Common myeloid progenitor, CD34-positive (primary cell): ENCODE data around the gene SART1.

Source experiments
- CTCF ChIA-PET: fragments of 350-600 bp; sonication (Branson Sonifier 250); formaldehyde crosslinking; loops from one replicate; lab custom pipeline; 2021; ENCODE audit warnings: antibody characterized with exemption; lab: Charles Lee
- POLR2A ChIA-PET: fragments of 350-600 bp; sonication (Branson Sonifier 250); formaldehyde crosslinking; loops from one replicate; lab custom pipeline; 2021; ENCODE audit warnings: antibody characterized with exemption; lab: Charles Lee
- DNase-seq, 3 donors: peaks; one replicate each; pipeline versions ENCODE4 v3.0.0 to v3.0.0-alpha.2; 2013
- H3K27ac ChIP-seq, 2 experiments: 1 replicate in 1 of 2; 2 replicates in 1 of 2; pipeline ENCODE4 v1.7.0; 2013; ENCODE audit warnings: inconsistent platforms in 2 of 2, low read length in 2 of 2, mild to moderate bottlenecking in 2 of 2, low read depth in 1 of 2, moderate library complexity in 1 of 2; ENCODE audit not compliant: severe bottlenecking in 2 of 2, insufficient read depth in 1 of 2, poor library complexity in 1 of 2
- H3K27me3 ChIP-seq, 5 experiments: replicated peaks in 2 of 5; 1 replicate in 3 of 5; 2 replicates in 2 of 5; pipeline versions ENCODE4 v1.6.1 to v1.7.0; 2013; ENCODE audit warnings: low read length in 4 of 5, mild to moderate bottlenecking in 2 of 5, moderate library complexity in 2 of 5, inconsistent platforms in 1 of 5; ENCODE audit not compliant: insufficient read depth in 5 of 5, control insufficient read depth in 4 of 5
- H3K36me3 ChIP-seq, 4 experiments: 1 replicate in 2 of 4; 2 replicates in 2 of 4; pipeline versions ENCODE4 v1.6.1 to v1.7.0; 2013; ENCODE audit warnings: low read length in 3 of 4, control low read depth in 1 of 4, mild to moderate bottlenecking in 1 of 4; ENCODE audit not compliant: control insufficient read depth in 4 of 4, insufficient read depth in 4 of 4
- H3K4me1 ChIP-seq, 4 experiments: 1 replicate in 3 of 4; 2 replicates in 1 of 4; pipeline versions ENCODE4 v1.6.1 to v1.7.1; 2013; ENCODE audit warnings: low read length in 3 of 4, mild to moderate bottlenecking in 3 of 4, control low read depth in 1 of 4, inconsistent platforms in 1 of 4, moderate library complexity in 1 of 4; ENCODE audit not compliant: control insufficient read depth in 4 of 4, insufficient read depth in 4 of 4; ENCODE audit errors: control extremely low read depth in 1 of 4
- H3K4me3 ChIP-seq, 7 experiments: 1 replicate in 4 of 7; 2 replicates in 3 of 7; pipeline versions ENCODE4 v1.5.1 to v1.7.0; 2013; ENCODE audit warnings: mild to moderate bottlenecking in 7 of 7, low read length in 6 of 7, moderate library complexity in 6 of 7, inconsistent platforms in 2 of 7, low read depth in 2 of 7, control low read depth in 1 of 7; ENCODE audit not compliant: insufficient read depth in 4 of 7, control insufficient read depth in 1 of 7; ENCODE audit errors: extremely low read depth in 1 of 7
- H3K9me3 ChIP-seq, 5 experiments: 1 replicate in 4 of 5; 2 replicates in 1 of 5; pipeline versions ENCODE4 v1.6.1 to v1.7.1; 2013; ENCODE audit warnings: low read length in 4 of 5, mild to moderate bottlenecking in 2 of 5, inconsistent platforms in 1 of 5, low read depth in 1 of 5, moderate library complexity in 1 of 5; ENCODE audit not compliant: control insufficient read depth in 4 of 5, insufficient read depth in 2 of 5; ENCODE audit errors: control extremely low read depth in 1 of 5
- WGBS: methylation state at CpG from one replicate; pipeline ENCODE4 v1.1.5; 2013; ENCODE audit not compliant: insufficient coverage; 5-methylcytosine and 5-hydroxymethylcytosine counted together

SART1 gene

GRCh38 chr11:65917077-65917433 is 44.5 kb upstream of the SART1 start:
- Histone ChIP-seq H3K27me3 (no peaks in the 10 kb centered on the region), H3K36me3 (peaks cover 0 to 17% (median 8%) of the 10 kb centered on the region in 4 experiments), H3K4me1 (peaks cover 0 to 57% (median 48%) of the 10 kb centered on the region in 4 experiments), H3K9me3 (no peaks in the 10 kb centered on the region), H3K4me3 (peak overlapping the region in 2 of 7 experiments; percentile 95 to 97), H3K27ac (no peak overlapping the region)
- 96% methylated on average over 3 of the region's 3 CpGs for WGBS
- DNase-seq: no peak
- ChIA-PET POLR2A (interaction anchor here (0.6 to 2.7 kb wide), 4 partner anchors 18 to 49 kb away, joined by 3 to 8 read pairs (median 5); partner anchors contain the start of gene CCDC85B), CTCF (interaction anchor here (1.2 to 1.9 kb wide), 6 partner anchors 16 to 59 kb away, joined by 3 to 11 read pairs (median 5); partner anchors contain the start of genes CCDC85B, FIBP and FOSL1)

DNA sequence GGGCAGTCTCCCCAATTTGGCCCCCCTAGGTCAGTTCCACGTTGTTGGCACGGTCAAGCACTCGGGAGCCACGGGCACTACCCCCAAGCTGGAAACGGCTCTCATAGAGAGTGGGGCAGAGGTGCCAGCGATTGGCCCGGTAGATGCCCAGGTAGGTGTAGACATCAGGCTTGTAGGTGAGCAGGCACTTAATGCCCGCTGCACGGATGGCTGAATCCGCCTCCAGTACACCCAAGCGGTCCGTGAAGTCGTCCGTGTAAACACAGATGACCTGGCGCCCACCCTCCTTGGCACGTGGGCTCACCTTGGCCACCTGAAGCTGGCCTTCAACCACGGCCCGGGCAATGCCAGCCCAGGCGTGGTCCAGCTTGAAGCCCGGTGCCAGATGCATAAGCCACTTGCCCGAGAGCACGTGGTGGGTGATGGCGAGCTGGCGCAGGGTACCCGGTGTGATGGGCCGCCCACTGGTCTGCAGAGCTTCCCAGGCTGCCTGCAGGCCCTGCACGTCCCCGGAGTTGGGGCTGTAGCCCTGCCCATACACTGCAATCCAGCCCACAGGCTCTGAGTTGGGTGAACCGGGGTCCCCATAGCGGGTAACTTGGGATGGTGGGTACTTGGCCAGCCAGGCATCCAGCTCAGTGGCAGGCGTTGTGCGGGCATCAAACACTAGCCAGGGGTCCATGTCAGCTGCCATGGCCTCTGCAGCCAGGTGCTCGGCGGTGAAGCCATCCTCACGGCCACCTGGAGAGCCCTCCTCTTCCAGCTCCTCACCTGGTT is 43.9 kb upstream of the SART1 start:
- ChIA-PET CTCF (interaction anchor here (0.9 to 1.9 kb wide), 7 partner anchors 11 to 59 kb away, joined by 3 to 11 read pairs (median 4); partner anchors contain the start of genes CCDC85B, FIBP and FOSL1), POLR2A (interaction anchor here (0.6 to 2.7 kb wide), 4 partner anchors 17 to 49 kb away, joined by 3 to 8 read pairs (median 6); partner anchors contain the start of genes CCDC85B and FOSL1)
- peaks cover 0 to 61% (median 48%) of the 10 kb centered on the region in 4 experiments for H3K4me1 ChIP-seq
- no peak for DNase-seq
- peaks cover 2 to 23% (median 13%) of the 10 kb centered on the region in 4 experiments for H3K36me3 ChIP-seq
- no peaks in the 10 kb centered on the region for H3K9me3 ChIP-seq
- peak overlapping the region; percentile 71 to 99 (median 97) for H3K4me3 ChIP-seq
- no peaks in the 10 kb centered on the region for H3K27me3 ChIP-seq
- WGBS: 97% methylated on average over 27 of the region's 35 CpGs
- H3K27ac ChIP-seq: peak overlapping the region; percentile 85 to 95

GRCh38 chr11:65918211-65919140 is 43.1 kb upstream of the SART1 start, which contains the start of gene C11orf68:
Gene C11orf68 (minus strand): TSS chr11:65919062. CDS start chr11:65919031, 31 bp downstream.
- 6% methylated on average over 59 of the region's 77 CpGs for WGBS
- peak within 1 kb of the TSS; percentile 71 to 99 (median 97) for H3K4me3 ChIP-seq
- H3K27ac ChIP-seq: peak within 1 kb of the TSS; percentile 85 to 95
- no peaks in the 10 kb centered on the region for H3K9me3 ChIP-seq
- H3K27me3 ChIP-seq: no peaks in the 10 kb centered on the region
- peaks cover 5 to 32% (median 18%) of the 10 kb centered on the region in 4 experiments for H3K36me3 ChIP-seq
- no peak for DNase-seq
- ChIA-PET POLR2A (interaction anchor here (1.2 to 2.7 kb wide), 3 partner anchors 18 to 28 kb away, joined by 5 to 8 read pairs (median 6); partner anchors contain the start of genes CCDC85B and FOSL1), CTCF (interaction anchor here (0.9 to 1.9 kb wide), 8 partner anchors 10 to 60 kb away, joined by 3 to 11 read pairs (median 4); partner anchors contain the start of genes CCDC85B, FIBP and FOSL1)
- H3K4me1 ChIP-seq: peaks cover 0 to 62% (median 48%) of the 10 kb centered on the region in 4 experiments

DNA sequence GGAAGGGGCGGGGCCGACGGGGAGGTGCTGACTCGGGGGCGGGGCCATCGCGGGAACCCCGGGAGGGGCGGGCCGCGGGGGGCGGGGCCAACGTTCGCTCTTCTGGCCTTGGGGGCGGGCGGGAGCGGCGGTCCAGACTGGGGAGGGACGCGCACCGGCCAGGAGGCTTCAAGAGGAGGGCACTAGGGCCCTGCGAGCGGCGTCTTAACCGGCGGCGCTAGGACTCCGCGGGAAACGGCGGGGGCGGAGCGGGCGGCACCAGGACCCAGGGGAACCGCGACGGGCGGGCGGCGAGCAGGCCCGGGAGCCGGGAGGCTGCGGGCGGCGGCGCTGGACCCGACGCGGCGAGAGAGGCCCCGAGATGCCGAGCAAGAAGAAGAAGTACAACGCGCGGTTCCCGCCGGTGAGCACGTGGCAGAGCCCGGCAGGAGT is 42.4 kb upstream of the SART1 start, which contains the start of gene DRAP1:
Gene DRAP1, plus strand, starts transcription at position 286 of the 432 bp plus-strand sequence. Its CDS starts 76 bp downstream, at position 362.
- no peaks in the 10 kb centered on the region for H3K27me3 ChIP-seq
- H3K4me1 ChIP-seq: peaks cover 0 to 62% (median 48%) of the 10 kb centered on the region in 4 experiments
- peak within 1 kb of the TSS; percentile 71 to 99 (median 97) for H3K4me3 ChIP-seq
- no peaks in the 10 kb centered on the region for H3K9me3 ChIP-seq
- peak; percentile 98 to 100 (median 99) for DNase-seq
- ChIA-PET CTCF (interaction anchor here (0.6 to 1.9 kb wide), 7 partner anchors 13 to 60 kb away, joined by 3 to 11 read pairs (median 3); partner anchors contain the start of genes CCDC85B, FIBP and FOSL1), POLR2A (interaction anchor here (1.0 to 2.7 kb wide), 3 partner anchors 9 to 26 kb away, joined by 4 to 8 read pairs (median 6); partner anchors contain the start of gene FOSL1)
- H3K36me3 ChIP-seq: peaks cover 5 to 33% (median 18%) of the 10 kb centered on the region in 4 experiments
- H3K27ac ChIP-seq: peak within 1 kb of the TSS; percentile 85 to 95
- WGBS: 0% methylated on average over 58 of the region's 59 CpGs

- H3K9me3 ChIP-seq: no peaks in the 10 kb centered on the region
- peak; percentile 43 to 89 (median 84) for DNase-seq
- POLR2A ChIA-PET: interaction anchor here (0.5 to 2.7 kb wide), 4 partner anchors 8 to 369 kb away, joined by 4 to 8 read pairs (median 5); partner anchors contain the start of genes FOSL1 and YIF1A
- H3K27me3 ChIP-seq: no peaks in the 10 kb centered on the region
- peak overlapping the region; percentile 47 to 85 (median 79) for H3K4me3 ChIP-seq
- peaks cover 0 to 62% (median 48%) of the 10 kb centered on the region in 4 experiments for H3K4me1 ChIP-seq
- peaks cover 5 to 37% (median 21%) of the 10 kb centered on the region in 4 experiments for H3K36me3 ChIP-seq
- WGBS: under 1% methylated on average over 46 of the region's 60 CpGs
- H3K27ac ChIP-seq: peak overlapping the region; percentile 33 to 73
- CTCF ChIA-PET: interaction anchor here (0.6 to 1.3 kb wide), 4 partner anchors 10 to 61 kb away, joined by 3 read pairs; no protein-coding TSS in a partner anchor
Observed at GRCh38 chr11:65919573-65920371, 41.8 kb upstream of the SART1 start.
